Thyroid gland (tissue), 4 donors: ENCODE measurements around the gene MEIOC. TPM values are rescaled to one million over a fixed set of nuclear protein-coding genes. Genes with fewer than 3 reads are reported as not detected.

ENCODE experiments used
- DNase-seq, 2 donors: peaks; one replicate each; pipeline ENCODE4 v3.0.0-alpha.2; 2019
- H3K27ac ChIP-seq, 3 donors: fragments of 200-600 bp; sonication (generic); 1 replicate in 2 of 3; 2 replicates in 1 of 3; pipeline ENCODE4 v1.5.1; 2016 to 2019; ENCODE audit warnings: mild to moderate bottlenecking in 1 of 3, moderate library complexity in 1 of 3
- H3K27me3 ChIP-seq: fragments of 200-600 bp; sonication (generic); one replicate; pipeline ENCODE4 v1.5.1; 2019
- H3K36me3 ChIP-seq, 2 donors: fragments of 200-600 bp; sonication (generic); one replicate each; pipeline ENCODE4 v1.5.1; 2016 to 2019
- H3K4me1 ChIP-seq, 2 donors: fragments of 200-600 bp; sonication (generic); one replicate each; pipeline ENCODE4 v1.5.1; 2017 to 2019
- H3K4me3 ChIP-seq, 3 donors: fragments of 200-600 bp; sonication (generic); replicated peaks in 1 of 3; 1 replicate in 2 of 3; 2 replicates in 1 of 3; pipeline ENCODE4 v1.5.1; 2016; ENCODE audit warnings: mild to moderate bottlenecking in 1 of 3
- H3K9me3 ChIP-seq: fragments of 200-600 bp; sonication (generic); one replicate; pipeline ENCODE4 v1.5.1; 2017
- CTCF ChIP-seq, 6 experiments: fragments of 200-600 bp in 3 of 6; fragments of 450-650 bp in 3 of 6; sonication (generic) in 3 of 6; IDR thresholded peaks; one replicate each; pipeline ENCODE4 v1.5.1; 2016 to 2019; ENCODE audit warnings: antibody characterized with exemption in 6 of 6, mild to moderate bottlenecking in 2 of 6, inconsistent platforms in 1 of 6, moderate library complexity in 1 of 6
- POLR2A ChIP-seq, 2 donors: fragments of 450-650 bp; IDR thresholded peaks; one replicate each; pipeline ENCODE4 v1.6.1; 2017; ENCODE audit warnings: antibody characterized with exemption in 2 of 2, mild to moderate bottlenecking in 2 of 2, moderate library complexity in 1 of 2
- WGBS, 2 donors: methylation state at CpG; one replicate each; pipeline ENCODE4 v1.1.5; 2017; 5-methylcytosine and 5-hydroxymethylcytosine counted together
- intact Hi-C: fragments of 100-400 bp; cut with DNase I; formaldehyde crosslinking; loops from one replicate; pipeline ENCODE4 v1.15.1; 2023
- total RNA-seq, 4 donors: library from RNA; depleted of rRNA; stranded (reverse); fragments of >200 nt; gene quantifications; one replicate each; pipeline ENCODE4 v1.2.3, GENCODE V29; 2016

Gene MEIOC
- total RNA-seq, 4 donors from 2014 or later = 0.27 to 0.33 TPM; not detected in 2

GRCh38 chr17:44687756-44688155 lies 31.5 kb downstream of the MEIOC start:
- Histone ChIP-seq H3K9me3 (no peaks in the 10 kb centered on the region), H3K27ac (no peak overlapping the region), H3K4me3 (no peak overlapping the region), H3K4me1 (peaks cover 9 to 16% of the 10 kb centered on the region in 2 donors), H3K27me3 (no peaks in the 10 kb centered on the region), H3K36me3 (peaks cover 6 to 8% of the 10 kb centered on the region in 2 donors)
- intact Hi-C loops = no loop called here
- TF ChIP-seq CTCF (IDR thresholded peaks at IDR 0.05) (no peak), POLR2A (IDR thresholded peaks at IDR 0.05) (no peak)
- no peak for DNase-seq
- 79 to 93% methylated on average over 1 of the region's 1 CpG for WGBS, 2 donors

GRCh38 chr17:44688200-44688599 lies 31.9 kb downstream of the MEIOC start:
- H3K9me3 ChIP-seq = no peaks in the 10 kb centered on the region
- H3K27me3 ChIP-seq = no peaks in the 10 kb centered on the region
- H3K36me3 ChIP-seq = peaks cover 1 to 6% of the 10 kb centered on the region in 2 donors
- H3K27ac ChIP-seq = no peak overlapping the region
- no peak overlapping the region for H3K4me3 ChIP-seq
- TF ChIP-seq CTCF (IDR thresholded peaks at IDR 0.05) (no peak), POLR2A (IDR thresholded peaks at IDR 0.05) (no peak)
- no peak for DNase-seq
- peaks cover 9 to 16% of the 10 kb centered on the region in 2 donors for H3K4me1 ChIP-seq
- 80 to 85% methylated on average over 2 of the region's 2 CpGs for WGBS, 2 donors
- intact Hi-C loops = no loop called here

- peak overlapping the region; percentile 19 to 84 (median 84) for H3K27ac ChIP-seq
- peaks cover 9 to 16% of the 10 kb centered on the region in 2 donors for H3K4me1 ChIP-seq
- intact Hi-C loops = no loop called here
- TF ChIP-seq POLR2A (IDR thresholded peaks at IDR 0.05) (no peak), CTCF (IDR thresholded peaks at IDR 0.05) (no peak)
- DNase-seq = no peak
- WGBS, 2 donors = 4 to 6% methylated on average over 11 to 13 of the region's 13 CpGs
- no peaks in the 10 kb centered on the region for H3K27me3 ChIP-seq
- no peaks in the 10 kb centered on the region for H3K9me3 ChIP-seq
- H3K36me3 ChIP-seq = no peaks in the 10 kb centered on the region
- peak overlapping the region; percentile 12 to 76 (median 72) for H3K4me3 ChIP-seq
Observed at GRCh38 chr17:44688675-44689476, 32.6 kb downstream of the MEIOC start.

GRCh38 chr17:44689477-44690217 lies 33.4 kb downstream of the MEIOC start, which contains the start of gene CCDC43:
Gene CCDC43, minus strand, starts transcription at chr17:44689776. Its CDS starts 23 bp downstream, at chr17:44689753.
- no peaks in the 10 kb centered on the region for H3K36me3 ChIP-seq
- WGBS, 2 donors = 1 to 3% methylated on average over 16 to 28 of the region's 51 CpGs

More at GRCh38 chr17:44689477-44690217, 33.4 kb downstream of the MEIOC start, which contains the start of gene CCDC43:
- Histone ChIP-seq H3K27ac (peak within 1 kb of the TSS; percentile 24 to 84 (median 84)), H3K4me3 (peak within 1 kb of the TSS; percentile 12 to 76 (median 72)), H3K4me1 (peaks cover 9 to 16% of the 10 kb centered on the region in 2 donors), H3K27me3 (no peaks in the 10 kb centered on the region), H3K9me3 (no peaks in the 10 kb centered on the region)
- peak in 1 of 2 donors; percentile 82 for TF ChIP-seq POLR2A (IDR thresholded peaks at IDR 0.05)
- TF ChIP-seq CTCF (IDR thresholded peaks at IDR 0.05) = no peak
- intact Hi-C loops = no loop called here
- peak; percentile 91 to 92 for DNase-seq
